ENCODE results near the gene TBCK. TPM values are rescaled to one million over a fixed set of nuclear protein-coding genes. Genes with fewer than 3 reads are reported as not detected.
A peak's percentile ranks its signal among the peaks of the same experiment; 100 is the strongest.

TBCK gene
- total RNA-seq, 2 experiments from 2014 or later, result 24.9 to 30.1 TPM

GRCh38 chr4:106317815-106318214 is 1.8 kb upstream of the TBCK start:
- CTCF ChIA-PET, result no interaction called here
- H3K4me3 Mint-ChIP-seq, result no peak overlapping the region
- intact Hi-C loops (cut with micrococcal nuclease), result no loop called here
- TF ChIP-seq, protein P1, sequence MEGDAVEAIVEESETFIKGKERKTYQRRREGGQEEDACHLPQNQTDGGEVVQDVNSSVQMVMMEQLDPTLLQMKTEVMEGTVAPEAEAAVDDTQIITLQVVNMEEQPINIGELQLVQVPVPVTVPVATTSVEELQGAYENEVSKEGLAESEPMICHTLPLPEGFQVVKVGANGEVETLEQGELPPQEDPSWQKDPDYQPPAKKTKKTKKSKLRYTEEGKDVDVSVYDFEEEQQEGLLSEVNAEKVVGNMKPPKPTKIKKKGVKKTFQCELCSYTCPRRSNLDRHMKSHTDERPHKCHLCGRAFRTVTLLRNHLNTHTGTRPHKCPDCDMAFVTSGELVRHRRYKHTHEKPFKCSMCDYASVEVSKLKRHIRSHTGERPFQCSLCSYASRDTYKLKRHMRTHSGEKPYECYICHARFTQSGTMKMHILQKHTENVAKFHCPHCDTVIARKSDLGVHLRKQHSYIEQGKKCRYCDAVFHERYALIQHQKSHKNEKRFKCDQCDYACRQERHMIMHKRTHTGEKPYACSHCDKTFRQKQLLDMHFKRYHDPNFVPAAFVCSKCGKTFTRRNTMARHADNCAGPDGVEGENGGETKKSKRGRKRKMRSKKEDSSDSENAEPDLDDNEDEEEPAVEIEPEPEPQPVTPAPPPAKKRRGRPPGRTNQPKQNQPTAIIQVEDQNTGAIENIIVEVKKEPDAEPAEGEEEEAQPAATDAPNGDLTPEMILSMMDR (IDR thresholded peaks at IDR 0.05), result no peak
- peaks cover 31% of the 10 kb centered on the region for H3K4me1 Mint-ChIP-seq (ENCODE audit: low read depth)
- DNase-seq, result no peak
- H3K27ac Mint-ChIP-seq, result no peak overlapping the region
- peaks cover 23% of the 10 kb centered on the region for H3K36me3 Mint-ChIP-seq (ENCODE audit: low read depth)
- no peaks in the 10 kb centered on the region for H3K27me3 Mint-ChIP-seq
- H3K9me3 Mint-ChIP-seq, result no peaks in the 10 kb centered on the region
- no peak for ATAC-seq
- POLR2A ChIA-PET, result no interaction called here

GRCh38 chr4:106316773-106317409 is 882 bp upstream of the TBCK start:
- no peak overlapping the region for H3K4me3 Mint-ChIP-seq
- H3K36me3 Mint-ChIP-seq (ENCODE audit: low read depth), result peaks cover 21% of the 10 kb centered on the region
- TF ChIP-seq, protein P1 (IDR thresholded peaks at IDR 0.05), result no peak
- H3K27me3 Mint-ChIP-seq, result no peaks in the 10 kb centered on the region
- ChIA-PET CTCF (no interaction called here), POLR2A (interaction anchor here (1.6 kb wide), 1 partner anchor 10 kb away, joined by 8 read pairs; no protein-coding TSS in a partner anchor)
- DNase-seq (no peak), ATAC-seq (no peak)
- no peak overlapping the region for H3K27ac Mint-ChIP-seq
- peaks cover 31% of the 10 kb centered on the region for H3K4me1 Mint-ChIP-seq (ENCODE audit: low read depth)
- no peaks in the 10 kb centered on the region for H3K9me3 Mint-ChIP-seq
- intact Hi-C loops (cut with micrococcal nuclease), result no loop called here

DNA sequence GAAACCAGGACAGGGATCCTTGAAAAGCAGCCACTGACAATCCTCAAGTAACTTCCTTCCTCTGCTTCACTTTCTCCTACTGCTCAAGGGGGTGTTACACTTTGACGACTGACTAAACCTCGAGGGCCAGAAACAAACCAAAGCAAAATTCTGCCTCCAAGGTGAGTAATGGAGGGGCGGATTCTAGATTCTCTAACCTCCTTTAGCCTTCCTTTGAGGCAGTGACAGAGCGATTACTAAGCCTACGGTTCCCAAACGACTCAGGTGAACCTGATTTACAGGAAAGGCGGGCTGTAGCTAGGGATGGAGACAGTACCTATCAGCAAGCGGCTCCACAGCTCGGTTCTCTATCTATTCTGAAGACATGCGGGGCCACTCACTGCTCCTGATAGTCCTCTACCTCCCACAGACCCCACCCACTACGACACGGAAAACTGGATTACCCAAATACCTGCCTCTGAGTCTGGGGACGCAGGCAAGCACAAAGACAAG is 487 bp downstream of the TBCK start:
- ChIA-PET POLR2A (interaction anchor here (0.6 to 1.6 kb wide), 8 partner anchors 9 to 1362 kb away, joined by 3 to 8 read pairs (median 3); no protein-coding TSS in a partner anchor), CTCF (interaction anchor here (0.9 to 1.8 kb wide), 3 partner anchors 12 to 76 kb away, joined by 3 to 7 read pairs (median 4); no protein-coding TSS in a partner anchor)
- Mint-ChIP-seq H3K27me3 (no peaks in the 10 kb centered on the region), H3K4me3 (no peak overlapping the region), H3K9me3 (no peaks in the 10 kb centered on the region), H3K36me3 (ENCODE audit: low read depth) (peaks cover 12% of the 10 kb centered on the region), H3K27ac (no peak overlapping the region), H3K4me1 (ENCODE audit: low read depth) (peaks cover 31% of the 10 kb centered on the region)
- DNase-seq (peak; percentile 52), ATAC-seq (peak; percentile 44)
- intact Hi-C loops (cut with micrococcal nuclease), result no loop called here
- TF ChIP-seq, protein P1 (IDR thresholded peaks at IDR 0.05), result no peak

DNA sequence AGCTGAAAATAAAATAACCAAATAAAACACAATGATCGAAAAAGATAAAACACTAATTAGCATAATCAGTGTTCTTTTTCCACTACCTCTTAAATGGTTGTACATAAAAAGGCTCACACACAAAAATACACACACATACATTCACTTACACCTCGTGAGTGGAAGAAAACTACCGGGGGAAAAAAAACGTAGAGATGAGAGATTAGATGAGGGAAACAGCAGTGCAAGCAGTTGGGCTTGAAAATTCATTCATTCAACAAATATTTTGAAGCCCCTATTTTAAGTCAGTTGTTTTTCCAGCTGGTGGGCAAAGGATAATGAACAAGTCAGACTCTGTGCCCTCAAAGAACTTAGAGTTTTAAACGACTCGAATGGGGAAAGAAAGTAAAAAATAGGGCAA is 1.0 kb downstream of the TBCK start:
- CTCF ChIA-PET, result interaction anchor here (1.4 to 1.8 kb wide), 2 partner anchors 13 to 76 kb away, joined by 4 to 7 read pairs; no protein-coding TSS in a partner anchor
- ATAC-seq (no peak), DNase-seq (no peak)
- H3K4me1 Mint-ChIP-seq (ENCODE audit: low read depth), result peaks cover 35% of the 10 kb centered on the region
- no peaks in the 10 kb centered on the region for H3K27me3 Mint-ChIP-seq
- intact Hi-C loops (cut with micrococcal nuclease), result no loop called here
- H3K9me3 Mint-ChIP-seq, result no peaks in the 10 kb centered on the region
- no peak overlapping the region for H3K27ac Mint-ChIP-seq
- no peak overlapping the region for H3K4me3 Mint-ChIP-seq
- POLR2A ChIA-PET, result interaction anchor here (1.2 to 1.3 kb wide), 2 partner anchors 9 to 15 kb away, joined by 3 to 4 read pairs; no protein-coding TSS in a partner anchor
- peaks cover 6% of the 10 kb centered on the region for H3K36me3 Mint-ChIP-seq (ENCODE audit: low read depth)
- TF ChIP-seq, protein P1 (IDR thresholded peaks at IDR 0.05), result no peak

GRCh38 chr4:106312997-106313522 is 2.9 kb downstream of the TBCK start:
- DNase-seq (no peak), ATAC-seq (no peak)
- TF ChIP-seq, protein P1 (IDR thresholded peaks at IDR 0.05), result no peak
- H3K4me3 Mint-ChIP-seq, result no peak overlapping the region
- H3K27me3 Mint-ChIP-seq, result no peaks in the 10 kb centered on the region
- no peaks in the 10 kb centered on the region for H3K9me3 Mint-ChIP-seq
- peak overlapping the region; percentile 55 for H3K27ac Mint-ChIP-seq
- ChIA-PET CTCF (no interaction called here), POLR2A (interaction anchor here (1.0 kb wide), 1 partner anchor 22 kb away, joined by 3 read pairs; no protein-coding TSS in a partner anchor)
- intact Hi-C loops (cut with micrococcal nuclease), result no loop called here
- H3K36me3 Mint-ChIP-seq (ENCODE audit: low read depth), result peaks cover 6% of the 10 kb centered on the region
- peaks cover 31% of the 10 kb centered on the region for H3K4me1 Mint-ChIP-seq (ENCODE audit: low read depth)

Data from activated CD8-positive, alpha-beta T cell treated with anti-CD3 and anti-CD28 coated beads for 36 hours (primary cell).